Middle frontal gyrus (tissue), 1 donor: ENCODE data around the gene PLD3.
"Not testable (repeated sequence)": the region's sequence is repeated elsewhere in the genome, so short reads cannot be mapped to it uniquely, and the experiment has no call there.

Experiments used
- DNase-seq: peaks from one replicate; pipeline ENCODE4 v3.0.0-alpha.2; 2015; ENCODE audit warnings: low spot score; ENCODE audit errors: extremely low spot score

The PLD3 gene

GRCh38 chr19:40331052-40331451 lies 17.4 kb upstream of the PLD3 start:
- DNase-seq = no peak

- DNase-seq = no peak
Measured at GRCh38 chr19:40332669-40333068, 15.8 kb upstream of the PLD3 start.

GRCh38 chr19:40333083-40333482 lies 15.4 kb upstream of the PLD3 start:
- not testable (repeated sequence) for DNase-seq

GRCh38 chr19:40335101-40335500 lies 13.4 kb upstream of the PLD3 start:
- DNase-seq = no peak

GRCh38 chr19:40335855-40336600 lies 12.5 kb upstream of the PLD3 start:
- no peak for DNase-seq

GRCh38 chr19:40336601-40336900 lies 11.9 kb upstream of the PLD3 start:
- no peak for DNase-seq

GRCh38 chr19:40337107-40337506 lies 11.4 kb upstream of the PLD3 start:
- no peak for DNase-seq

- DNase-seq = no peak
Measured at GRCh38 chr19:40337594-40337993, 10.9 kb upstream of the PLD3 start.

GRCh38 chr19:40339018-40339728 lies 9.3 kb upstream of the PLD3 start:
- no peak for DNase-seq

- DNase-seq = no peak
Measured at GRCh38 chr19:40341601-40342482, 6.7 kb upstream of the PLD3 start.

- no peak for DNase-seq
Measured at GRCh38 chr19:40342644-40343311, 5.7 kb upstream of the PLD3 start.

GRCh38 chr19:40344422-40344821 lies 4.1 kb upstream of the PLD3 start:
- no peak for DNase-seq

- no peak for DNase-seq
Measured at GRCh38 chr19:40348961-40349507, 539 bp downstream of the PLD3 start.

- no peak for DNase-seq
Measured at GRCh38 chr19:40355975-40356680, 7.6 kb downstream of the PLD3 start.

GRCh38 chr19:40356681-40357595 lies 8.4 kb downstream of the PLD3 start:
- no peak for DNase-seq

- DNase-seq = no peak
Measured at GRCh38 chr19:40357640-40358039, 9.1 kb downstream of the PLD3 start.

- no peak for DNase-seq
Measured at GRCh38 chr19:40358773-40359172, 10.3 kb downstream of the PLD3 start.

- DNase-seq = no peak
Measured at GRCh38 chr19:40360020-40360707, 11.7 kb downstream of the PLD3 start.

- DNase-seq = no peak
Measured at GRCh38 chr19:40360708-40361241, 12.3 kb downstream of the PLD3 start.
